WTC11 (cell line): ENCODE results near the gene FAM217B. TPM values are rescaled to one million over a fixed set of nuclear protein-coding genes. Genes with fewer than 3 reads are reported as not detected.

Experiments used
- ATAC-seq: fragments of 200-7000 bp; cut with Tn5 transposase; 2 replicates; pipeline ENCODE4 v1.10.0; 2021; ENCODE audit warnings: mild to moderate bottlenecking, moderate library complexity
- CTCF ChIA-PET: fragments of 300-600 bp; sonication (Branson Sonifier 250); formaldehyde crosslinking; loops from one replicate; lab custom pipeline; 2021; ENCODE audit warnings: antibody characterized with exemption; lab: Charles Lee
- POLR2A ChIA-PET: fragments of 350-600 bp; sonication (Branson Sonifier 250); formaldehyde crosslinking; loops from one replicate; lab custom pipeline; 2021; ENCODE audit warnings: antibody characterized with exemption; lab: Charles Lee
- DNase-seq: peaks from one replicate; pipeline ENCODE4 v3.0.0; 2021; ENCODE audit warnings: low spot score
- H3K27ac Mint-ChIP-seq: 2 replicates; pipeline ENCODE4 v1.8.0; 2021; ENCODE audit warnings: mixed read lengths
- H3K27me3 Mint-ChIP-seq: 2 replicates; pipeline ENCODE4 v1.8.0; 2021; ENCODE audit warnings: low read depth, mild to moderate bottlenecking, moderate library complexity, mixed read lengths
- H3K36me3 Mint-ChIP-seq: 2 replicates; pipeline ENCODE4 v1.8.0; 2021; ENCODE audit warnings: mixed read lengths
- H3K4me1 Mint-ChIP-seq: 2 replicates; pipeline ENCODE4 v1.8.0; 2022; ENCODE audit warnings: mixed read lengths
- H3K4me3 Mint-ChIP-seq: 2 replicates; pipeline ENCODE4 v1.8.0; 2021; ENCODE audit warnings: mild to moderate bottlenecking, moderate library complexity, mixed read lengths
- H3K9me3 Mint-ChIP-seq: 2 replicates; pipeline ENCODE4 v1.8.0; 2021; ENCODE audit warnings: mixed read lengths
- ELF4 ChIP-seq: sonication (generic); formaldehyde crosslinking; IDR thresholded peaks from 2 replicates; pipeline ENCODE4 v1.8.1; 2022; ENCODE audit warnings: low read depth, mild to moderate bottlenecking, moderate library complexity, missing genetic modification reagents
- FOXK1 ChIP-seq: sonication (generic); formaldehyde crosslinking; IDR thresholded peaks from 2 replicates; pipeline ENCODE4 v1.8.0; 2022; ENCODE audit warnings: mild to moderate bottlenecking, moderate library complexity, missing genetic modification reagents
- FOXP1 ChIP-seq: sonication (generic); formaldehyde crosslinking; IDR thresholded peaks from 2 replicates; pipeline ENCODE4 v1.8.0; 2022; ENCODE audit warnings: missing genetic modification reagents, mild to moderate bottlenecking, moderate library complexity, borderline replicate concordance
- GTF2I ChIP-seq: fragments of 250-450 bp; sonication (Bioruptor Pico); conservative IDR thresholded peaks from 2 replicates; pipeline ENCODE4 v1.4.0; 2021; ENCODE audit warnings: mild to moderate bottlenecking
- IRF2 ChIP-seq: sonication (generic); formaldehyde crosslinking; IDR thresholded peaks from 2 replicates; pipeline ENCODE4 v1.8.0; 2022; ENCODE audit warnings: low read depth, missing genetic modification reagents, borderline replicate concordance
- MYBL2 ChIP-seq: sonication (generic); formaldehyde crosslinking; IDR thresholded peaks from 2 replicates; pipeline ENCODE4 v1.8.1; 2023; ENCODE audit warnings: mild to moderate bottlenecking, moderate library complexity, missing genetic modification reagents
- NFYB ChIP-seq: sonication (generic); formaldehyde crosslinking; conservative IDR thresholded peaks from 2 replicates; pipeline ENCODE4 v1.8.0; 2022; ENCODE audit warnings: low read depth, missing genetic modification reagents
- NR3C1 ChIP-seq: sonication (generic); formaldehyde crosslinking; conservative IDR thresholded peaks from 2 replicates; pipeline ENCODE4 v1.8.1; 2023; ENCODE audit warnings: low read depth, mild to moderate bottlenecking, missing genetic modification reagents
- OVOL2 ChIP-seq: fragments of 250-450 bp; sonication (Bioruptor Pico); IDR thresholded peaks from 2 replicates; pipeline ENCODE4 v1.9.0; 2021; ENCODE audit warnings: mild to moderate bottlenecking, borderline replicate concordance
- RELA ChIP-seq: sonication (generic); formaldehyde crosslinking; IDR thresholded peaks from 2 replicates; pipeline ENCODE4 v1.8.1; 2022; ENCODE audit warnings: missing genetic modification reagents, mild to moderate bottlenecking, borderline replicate concordance
- TCF7 ChIP-seq: sonication (generic); formaldehyde crosslinking; IDR thresholded peaks from 2 replicates; pipeline ENCODE4 v1.8.0; 2022; ENCODE audit warnings: mild to moderate bottlenecking, low read depth, missing genetic modification reagents, moderate library complexity
- ZNF263 ChIP-seq: sonication (generic); formaldehyde crosslinking; IDR thresholded peaks from 2 replicates; pipeline ENCODE4 v1.8.1; 2022; ENCODE audit warnings: low read depth, mild to moderate bottlenecking, moderate library complexity, missing genetic modification reagents
- ZNF416 ChIP-seq: fragments of 250-450 bp; sonication (Bioruptor Pico); IDR thresholded peaks from 2 replicates; pipeline ENCODE4 v1.9.0; 2021; ENCODE audit warnings: mild to moderate bottlenecking, inconsistent platforms
- total RNA-seq: library from RNA; stranded (reverse); gene quantifications from 3 replicates; pipeline ENCODE4 v1.2.3, GENCODE V29; 2021
- TF ChIP-seq, protein P1 (sequence below): fragments of 250-450 bp; sonication (Bioruptor Pico); IDR thresholded peaks from 2 replicates; pipeline ENCODE4 v1.9.0; 2021; ENCODE audit warnings: mild to moderate bottlenecking
- TF ChIP-seq, protein P2 (sequence below): sonication (generic); formaldehyde crosslinking; IDR thresholded peaks from 2 replicates; pipeline ENCODE4 v1.8.1; 2023; ENCODE audit warnings: mild to moderate bottlenecking, moderate library complexity, missing genetic modification reagents
- TF ChIP-seq, protein P3 (sequence below): fragments of 250-450 bp; sonication (Bioruptor Pico); IDR thresholded peaks from 2 replicates; pipeline ENCODE4 v2.1.2; 2022; ENCODE audit warnings: mild to moderate bottlenecking, moderate library complexity
- TF ChIP-seq, protein P4 (sequence below): fragments of 250-450 bp; sonication (Bioruptor Pico); conservative IDR thresholded peaks from 2 replicates; pipeline ENCODE4 v1.9.0; 2021; ENCODE audit warnings: mild to moderate bottlenecking
- TF ChIP-seq, protein P5 (sequence below): sonication (generic); formaldehyde crosslinking; IDR thresholded peaks from 2 replicates; pipeline ENCODE4 v1.8.1; 2023; ENCODE audit warnings: mild to moderate bottlenecking, missing genetic modification reagents, moderate library complexity

Gene FAM217B
- total RNA-seq, 1 experiment from 2014 or later: 14.8 TPM

DNA sequence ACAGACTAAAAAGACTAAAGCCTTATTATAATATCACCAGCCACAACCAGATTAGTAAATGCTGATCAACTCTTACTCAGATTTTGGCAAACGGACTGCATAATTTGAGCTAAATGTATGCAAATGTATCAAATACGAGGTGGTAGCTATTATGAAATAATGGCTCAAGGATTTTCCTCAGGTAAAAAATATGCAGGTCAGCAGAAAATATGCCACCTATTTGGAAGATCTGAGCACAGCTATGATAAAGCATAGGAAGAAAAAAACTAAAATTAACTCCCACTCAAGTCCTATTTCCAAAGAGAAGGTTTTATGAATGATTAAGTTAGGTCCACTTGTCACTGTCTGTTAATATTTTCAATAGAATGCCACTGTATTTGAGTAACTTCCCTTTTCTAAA, 29.1 kb upstream of the FAM217B start (continued):
- TF ChIP-seq, protein P1, sequence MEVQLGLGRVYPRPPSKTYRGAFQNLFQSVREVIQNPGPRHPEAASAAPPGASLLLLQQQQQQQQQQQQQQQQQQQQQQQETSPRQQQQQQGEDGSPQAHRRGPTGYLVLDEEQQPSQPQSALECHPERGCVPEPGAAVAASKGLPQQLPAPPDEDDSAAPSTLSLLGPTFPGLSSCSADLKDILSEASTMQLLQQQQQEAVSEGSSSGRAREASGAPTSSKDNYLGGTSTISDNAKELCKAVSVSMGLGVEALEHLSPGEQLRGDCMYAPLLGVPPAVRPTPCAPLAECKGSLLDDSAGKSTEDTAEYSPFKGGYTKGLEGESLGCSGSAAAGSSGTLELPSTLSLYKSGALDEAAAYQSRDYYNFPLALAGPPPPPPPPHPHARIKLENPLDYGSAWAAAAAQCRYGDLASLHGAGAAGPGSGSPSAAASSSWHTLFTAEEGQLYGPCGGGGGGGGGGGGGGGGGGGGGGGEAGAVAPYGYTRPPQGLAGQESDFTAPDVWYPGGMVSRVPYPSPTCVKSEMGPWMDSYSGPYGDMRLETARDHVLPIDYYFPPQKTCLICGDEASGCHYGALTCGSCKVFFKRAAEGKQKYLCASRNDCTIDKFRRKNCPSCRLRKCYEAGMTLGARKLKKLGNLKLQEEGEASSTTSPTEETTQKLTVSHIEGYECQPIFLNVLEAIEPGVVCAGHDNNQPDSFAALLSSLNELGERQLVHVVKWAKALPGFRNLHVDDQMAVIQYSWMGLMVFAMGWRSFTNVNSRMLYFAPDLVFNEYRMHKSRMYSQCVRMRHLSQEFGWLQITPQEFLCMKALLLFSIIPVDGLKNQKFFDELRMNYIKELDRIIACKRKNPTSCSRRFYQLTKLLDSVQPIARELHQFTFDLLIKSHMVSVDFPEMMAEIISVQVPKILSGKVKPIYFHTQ (CRISPR knock-in tag): no peak
- no peak for TF ChIP-seq MYBL2 (CRISPR knock-in tag)
- no peak for TF ChIP-seq FOXK1 (CRISPR knock-in tag)
- no peak for TF ChIP-seq RELA (CRISPR knock-in tag)
- no peak for TF ChIP-seq ZNF263

DNA sequence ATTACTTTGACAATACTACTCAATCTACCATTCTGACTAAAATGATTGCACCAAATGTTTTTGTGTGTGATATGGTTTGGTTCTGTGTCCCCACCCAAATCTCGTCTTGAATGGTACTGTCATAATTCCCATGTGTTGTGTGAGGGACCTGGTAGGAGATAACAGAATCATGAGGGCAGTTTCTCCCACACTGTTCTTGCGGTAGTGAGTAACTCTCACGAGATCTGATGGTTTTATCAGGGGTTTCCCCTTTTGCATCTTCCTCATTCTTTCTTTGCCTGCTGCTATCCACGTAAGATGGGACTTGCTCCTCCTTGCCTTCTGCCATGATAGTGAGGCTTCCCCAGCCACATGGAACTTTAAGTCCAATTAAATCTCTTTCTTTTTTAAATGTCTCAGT, 27.6 kb upstream of the FAM217B start:
- DNase-seq (no peak), ATAC-seq (no peak)
- H3K36me3 Mint-ChIP-seq: no peaks in the 10 kb centered on the region
- TF ChIP-seq FOXP1 (CRISPR knock-in tag) (no peak), NR3C1 (CRISPR knock-in tag) (no peak), ZNF416 (no peak), TCF7 (CRISPR knock-in tag) (no peak), NFYB (CRISPR knock-in tag) (no peak), IRF2 (CRISPR knock-in tag) (no peak), OVOL2 (CRISPR knock-in tag) (no peak), RELA (CRISPR knock-in tag) (no peak), ELF4 (CRISPR knock-in tag) (no peak), GTF2I (no peak)
- TF ChIP-seq, protein P2, sequence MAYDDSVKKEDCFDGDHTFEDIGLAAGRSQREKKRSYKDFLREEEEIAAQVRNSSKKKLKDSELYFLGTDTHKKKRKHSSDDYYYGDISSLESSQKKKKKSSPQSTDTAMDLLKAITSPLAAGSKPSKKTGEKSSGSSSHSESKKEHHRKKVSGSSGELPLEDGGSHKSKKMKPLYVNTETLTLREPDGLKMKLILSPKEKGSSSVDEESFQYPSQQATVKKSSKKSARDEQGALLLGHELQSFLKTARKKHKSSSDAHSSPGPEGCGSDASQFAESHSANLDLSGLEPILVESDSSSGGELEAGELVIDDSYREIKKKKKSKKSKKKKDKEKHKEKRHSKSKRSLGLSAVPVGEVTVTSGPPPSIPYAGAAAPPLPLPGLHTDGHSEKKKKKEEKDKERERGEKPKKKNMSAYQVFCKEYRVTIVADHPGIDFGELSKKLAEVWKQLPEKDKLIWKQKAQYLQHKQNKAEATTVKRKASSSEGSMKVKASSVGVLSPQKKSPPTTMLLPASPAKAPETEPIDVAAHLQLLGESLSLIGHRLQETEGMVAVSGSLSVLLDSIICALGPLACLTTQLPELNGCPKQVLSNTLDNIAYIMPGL (CRISPR knock-in tag): no peak
- TF ChIP-seq, protein P3, sequence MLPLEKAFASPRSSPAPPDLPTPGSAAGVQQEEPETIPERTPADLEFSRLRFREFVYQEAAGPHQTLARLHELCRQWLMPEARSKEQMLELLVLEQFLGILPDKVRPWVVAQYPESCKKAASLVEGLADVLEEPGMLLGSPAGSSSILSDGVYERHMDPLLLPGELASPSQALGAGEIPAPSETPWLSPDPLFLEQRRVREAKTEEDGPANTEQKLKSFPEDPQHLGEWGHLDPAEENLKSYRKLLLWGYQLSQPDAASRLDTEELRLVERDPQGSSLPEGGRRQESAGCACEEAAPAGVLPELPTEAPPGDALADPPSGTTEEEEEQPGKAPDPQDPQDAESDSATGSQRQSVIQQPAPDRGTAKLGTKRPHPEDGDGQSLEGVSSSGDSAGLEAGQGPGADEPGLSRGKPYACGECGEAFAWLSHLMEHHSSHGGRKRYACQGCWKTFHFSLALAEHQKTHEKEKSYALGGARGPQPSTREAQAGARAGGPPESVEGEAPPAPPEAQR (CRISPR knock-in tag): no peak
- TF ChIP-seq, protein P4, sequence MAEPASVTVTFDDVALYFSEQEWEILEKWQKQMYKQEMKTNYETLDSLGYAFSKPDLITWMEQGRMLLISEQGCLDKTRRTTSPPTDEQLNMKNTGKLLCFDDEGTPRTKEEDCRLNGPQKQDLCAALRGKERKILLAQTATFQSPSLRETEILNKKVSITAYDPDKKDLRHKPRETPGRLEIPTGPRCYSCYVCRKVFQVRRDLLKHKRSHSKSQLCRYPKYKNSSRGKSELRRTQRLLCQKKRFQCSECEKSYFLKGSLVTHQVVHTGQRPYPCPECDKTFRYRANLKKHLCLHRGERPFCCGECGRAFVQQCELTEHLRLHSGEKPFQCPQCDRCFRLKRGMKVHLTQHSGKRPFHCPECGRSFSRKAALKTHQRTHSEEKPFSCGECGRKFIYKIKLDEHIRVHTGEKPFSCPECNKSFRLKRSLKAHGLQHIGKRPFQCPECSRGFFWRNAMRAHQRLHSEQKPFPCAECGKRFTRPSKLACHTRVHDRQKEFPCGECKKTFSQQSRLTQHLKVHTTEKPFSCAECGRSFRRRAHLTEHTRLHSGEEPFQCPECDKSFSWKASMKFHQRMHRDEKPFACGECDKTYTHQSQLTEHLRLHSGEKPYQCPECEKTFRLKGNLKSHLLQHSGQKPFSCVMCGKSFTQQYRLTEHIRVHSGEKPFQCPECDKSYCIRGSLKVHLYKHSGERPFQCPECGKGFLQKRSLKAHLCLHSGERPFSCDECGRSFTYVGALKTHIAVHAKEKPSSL (CRISPR knock-in tag): no peak
- TF ChIP-seq, protein P5, sequence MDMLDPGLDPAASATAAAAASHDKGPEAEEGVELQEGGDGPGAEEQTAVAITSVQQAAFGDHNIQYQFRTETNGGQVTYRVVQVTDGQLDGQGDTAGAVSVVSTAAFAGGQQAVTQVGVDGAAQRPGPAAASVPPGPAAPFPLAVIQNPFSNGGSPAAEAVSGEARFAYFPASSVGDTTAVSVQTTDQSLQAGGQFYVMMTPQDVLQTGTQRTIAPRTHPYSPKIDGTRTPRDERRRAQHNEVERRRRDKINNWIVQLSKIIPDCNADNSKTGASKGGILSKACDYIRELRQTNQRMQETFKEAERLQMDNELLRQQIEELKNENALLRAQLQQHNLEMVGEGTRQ (CRISPR knock-in tag): no peak
- TF ChIP-seq, all 79 proteins: peak for 0
- no peak overlapping the region for H3K27ac Mint-ChIP-seq
- no peak overlapping the region for H3K4me3 Mint-ChIP-seq
- peaks cover 2% of the 10 kb centered on the region; the same call in 1 of the 2 replicates for H3K9me3 Mint-ChIP-seq
- 0 out of 2 replicates have a peak, but pooled peaks cover under 1% of the 10 kb centered on the region for H3K4me1 Mint-ChIP-seq
- peaks cover 10% of the 10 kb centered on the region for H3K27me3 Mint-ChIP-seq
- POLR2A ChIA-PET: no interaction called here
- CTCF ChIA-PET: no interaction called here
